Activated CD4-positive, alpha-beta T cell treated with anti-CD3 and anti-CD28 coated beads, Interleukin-2, amount 50 U/mL, for 16 hours (primary cell): ENCODE results near the gene SLC6A11.
A peak's percentile ranks its signal among the peaks of the same experiment; 100 is the strongest.

Experiments used
- DNase-seq: peaks from one replicate; pipeline ENCODE4 v3.0.0-alpha.2; 2020

Gene SLC6A11

GRCh38 chr3:10845001-10845761 is 29.2 kb downstream of the SLC6A11 start:
- no peak for DNase-seq

- DNase-seq: no peak
These were observed 30.0 kb downstream of the SLC6A11 start for GRCh38 chr3:10845839-10846656.

DNA sequence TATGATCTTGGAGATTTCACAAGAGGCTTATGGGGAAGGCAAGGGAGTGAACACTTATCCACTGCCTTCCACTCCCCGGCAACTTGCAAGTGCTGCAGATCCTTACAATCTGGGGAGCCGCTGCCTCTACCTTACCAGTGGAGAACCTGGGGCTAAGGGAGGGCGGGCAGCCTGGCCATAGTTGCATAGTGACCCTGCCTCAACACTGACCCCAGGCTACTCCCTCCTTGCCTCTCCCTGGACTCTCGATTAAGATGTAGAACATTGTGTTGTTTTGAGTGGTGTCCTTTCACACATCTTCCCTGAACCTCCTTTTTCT is 30.6 kb downstream of the SLC6A11 start:
- no peak for DNase-seq

- peak; percentile 8 for DNase-seq
These were observed 32.2 kb downstream of the SLC6A11 start for GRCh38 chr3:10848261-10848660.

DNA sequence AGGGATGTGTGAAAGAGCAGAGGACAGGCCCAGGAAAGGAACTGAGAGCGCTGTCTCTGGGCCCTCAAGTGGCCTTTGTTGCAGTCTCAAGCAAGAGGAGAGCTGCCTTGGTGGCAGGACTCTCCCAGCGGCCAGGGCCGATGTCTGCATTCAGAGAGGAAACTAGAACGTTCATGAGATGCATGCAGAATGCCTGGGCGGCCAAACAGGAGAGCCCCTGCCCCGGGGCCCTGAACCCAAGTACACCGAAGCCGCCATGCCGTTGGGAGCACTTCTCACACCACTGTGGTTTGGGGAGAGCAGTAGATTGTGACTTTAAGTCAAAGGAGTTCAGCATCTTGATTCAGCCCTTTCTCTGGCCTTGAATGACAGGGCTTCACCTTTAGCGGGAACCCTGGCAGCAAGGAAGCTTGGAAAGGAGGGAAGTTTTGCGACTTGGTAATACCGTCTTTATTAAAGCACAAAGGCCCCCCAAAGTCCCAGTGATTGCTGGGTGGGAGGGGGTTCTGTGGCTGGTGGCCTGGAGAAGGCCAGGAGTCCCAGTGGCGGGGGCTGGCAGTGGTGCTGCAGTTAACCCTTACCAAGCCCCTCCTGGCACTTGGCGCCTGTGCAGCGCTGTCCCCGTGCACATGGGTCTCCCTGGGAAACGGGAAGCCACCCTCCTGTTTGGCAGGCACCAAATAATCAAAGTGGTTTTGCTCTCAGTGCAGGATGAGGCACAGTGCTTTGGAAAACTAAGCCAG is 36.2 kb downstream of the SLC6A11 start:
- DNase-seq: no peak

DNA sequence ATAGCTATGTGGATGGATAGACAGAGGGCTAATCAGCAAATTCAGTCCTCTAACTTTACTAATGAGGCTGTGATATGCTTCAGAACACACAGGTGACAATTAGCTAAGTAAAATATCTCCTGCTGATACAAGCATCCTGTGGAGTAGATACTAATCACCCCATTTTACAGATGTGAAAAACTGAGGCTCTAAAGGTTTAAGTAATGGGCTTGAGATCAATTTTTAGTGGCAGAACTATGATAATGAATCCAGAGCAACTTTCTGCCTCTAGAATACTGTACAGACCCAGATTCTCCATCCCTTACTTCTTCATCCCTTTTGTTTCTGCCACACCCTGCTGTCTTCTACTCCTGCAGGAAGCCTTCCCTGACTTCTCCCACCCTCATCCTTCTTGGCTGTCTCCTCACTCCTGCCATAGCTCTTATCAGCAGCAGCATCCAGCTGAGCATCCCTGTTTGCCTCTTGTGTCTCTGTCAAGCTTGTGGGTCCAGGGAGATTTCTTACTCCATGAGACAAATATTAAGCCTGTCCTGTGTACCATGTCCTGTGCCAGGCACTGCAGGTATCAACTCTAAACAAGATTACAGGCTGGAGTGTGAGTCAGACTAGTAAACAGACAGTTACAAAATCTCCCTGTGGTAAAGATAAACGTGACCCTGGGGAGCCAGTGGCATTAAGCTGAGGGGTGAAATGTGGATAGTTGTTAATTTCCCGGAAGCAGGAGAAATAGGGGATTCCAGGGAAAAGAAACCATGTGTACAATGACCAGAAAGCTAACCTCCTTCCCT is 39.2 kb downstream of the SLC6A11 start:
- no peak for DNase-seq

- no peak for DNase-seq
These were observed 40.0 kb downstream of the SLC6A11 start for GRCh38 chr3:10855871-10856662.

DNA sequence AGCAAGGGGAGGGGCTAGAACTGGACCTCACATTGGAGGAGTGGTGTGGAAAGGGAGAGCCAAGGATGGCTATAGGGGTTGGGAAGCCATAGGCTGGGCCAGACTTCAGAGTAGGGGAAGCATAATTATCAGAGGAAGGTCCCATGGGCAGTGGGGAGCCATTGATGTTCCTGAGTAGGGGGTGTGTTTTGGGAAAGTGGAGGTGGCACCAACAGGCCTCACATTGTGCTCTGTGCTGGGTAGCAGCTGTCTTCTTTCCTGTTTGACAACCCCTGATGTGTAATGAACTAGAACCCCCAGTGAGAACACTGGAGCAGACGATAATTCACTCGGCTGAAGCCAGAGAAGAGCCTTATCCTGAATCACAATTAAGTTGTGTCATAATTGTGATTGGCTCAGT is 41.2 kb downstream of the SLC6A11 start:
- DNase-seq: no peak

DNA sequence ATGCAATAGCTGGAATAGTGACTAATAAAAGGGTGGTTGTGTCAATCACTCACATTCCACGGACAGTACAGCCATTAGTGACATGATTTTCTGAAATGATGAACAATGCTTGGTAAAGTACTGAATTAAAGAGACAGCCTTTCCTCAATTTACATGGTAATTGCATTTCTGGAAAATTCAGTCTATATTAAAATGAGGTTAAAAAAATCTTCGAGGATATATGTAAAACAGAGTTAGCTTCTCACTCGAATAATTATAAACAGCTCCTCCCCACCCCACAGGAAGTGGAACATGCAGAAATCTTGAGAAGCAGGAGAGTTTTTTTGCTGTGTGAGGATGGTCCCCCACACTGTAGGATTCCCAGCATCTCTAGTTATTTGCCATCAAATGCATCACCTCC is 42.1 kb downstream of the SLC6A11 start:
- no peak for DNase-seq

DNA sequence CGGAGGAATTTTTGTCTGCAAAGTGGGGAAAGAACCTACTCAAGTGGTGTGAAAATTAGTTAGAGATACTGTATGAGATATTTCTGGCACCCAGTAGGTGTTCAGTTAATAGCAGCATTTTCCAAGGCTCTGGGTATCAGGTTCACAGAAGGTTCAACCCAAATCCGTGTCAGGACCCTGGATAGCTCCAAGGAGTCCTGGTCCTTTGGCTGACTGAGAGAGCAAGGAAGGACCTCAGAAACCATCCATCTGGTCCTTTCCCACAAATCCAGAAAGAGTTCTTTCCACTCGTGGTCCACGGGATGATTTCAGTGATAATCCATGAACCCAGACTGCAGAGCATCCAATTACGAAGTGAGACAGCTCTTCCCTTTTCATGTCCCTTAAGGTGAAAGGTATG is 51.4 kb downstream of the SLC6A11 start:
- DNase-seq: no peak

DNA sequence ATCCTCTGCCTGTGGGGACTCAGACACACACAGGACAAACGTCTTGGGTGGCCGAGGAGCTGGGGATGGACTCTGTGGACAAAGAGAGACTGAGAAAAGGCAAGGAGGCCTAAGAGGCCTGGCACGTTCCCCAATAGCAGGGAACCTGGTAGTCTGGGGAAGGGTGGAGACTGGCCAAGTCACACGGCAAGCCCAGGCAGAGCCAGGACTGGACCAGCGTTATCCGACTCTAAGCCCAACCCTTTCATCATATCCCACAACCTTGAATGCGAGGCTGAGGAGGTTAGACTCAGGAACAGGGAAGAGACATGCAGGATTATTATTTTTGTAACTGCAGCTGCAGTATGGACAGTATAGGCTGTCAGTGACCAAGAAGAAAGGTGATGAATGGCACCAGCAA is 53.4 kb downstream of the SLC6A11 start:
- no peak for DNase-seq

GRCh38 chr3:10870296-10870695 is 54.3 kb downstream of the SLC6A11 start:
- no peak for DNase-seq

GRCh38 chr3:10873415-10873814 is 57.4 kb downstream of the SLC6A11 start:
- DNase-seq: no peak

DNA sequence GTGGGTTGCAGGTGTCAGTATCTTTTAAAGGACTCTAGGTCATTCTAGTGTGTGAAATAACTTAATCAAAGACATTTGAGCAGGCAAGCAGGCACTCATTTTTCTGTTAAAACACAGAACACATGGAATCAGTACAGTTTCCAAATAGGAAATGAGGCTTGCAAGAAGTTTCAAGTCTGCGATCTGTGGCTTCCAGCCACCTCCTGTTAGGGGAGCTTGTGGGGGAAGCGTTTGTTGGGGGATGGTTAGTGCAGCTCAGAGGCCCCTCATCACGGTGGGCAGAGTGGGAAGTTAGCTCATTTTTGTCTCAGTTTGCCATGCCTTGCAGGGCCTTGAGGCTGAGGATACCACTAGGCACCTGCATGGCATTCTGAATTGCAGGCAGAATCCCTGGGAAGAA is 59.9 kb downstream of the SLC6A11 start:
- no peak for DNase-seq

GRCh38 chr3:10876661-10877060 is 60.6 kb downstream of the SLC6A11 start:
- no peak for DNase-seq

DNA sequence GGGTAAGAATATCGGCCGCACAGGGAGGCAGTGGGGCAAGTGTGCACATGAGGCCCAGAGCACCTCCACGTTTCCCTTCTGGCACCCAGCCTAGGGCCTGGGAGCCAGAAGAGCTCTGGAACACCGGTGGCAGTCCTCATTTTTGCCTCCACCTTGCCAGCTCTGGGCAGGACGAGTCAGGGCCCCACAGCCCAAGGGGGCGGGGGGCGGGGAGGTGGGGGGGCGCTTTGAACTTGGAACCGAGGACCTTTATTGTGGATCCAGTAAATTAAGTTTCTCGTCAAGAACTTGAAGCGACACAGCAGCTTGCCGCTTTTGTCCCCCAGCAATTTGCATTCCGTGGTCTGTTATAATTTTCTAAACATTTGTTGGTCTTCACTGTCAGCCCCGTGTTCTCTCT is 66.8 kb downstream of the SLC6A11 start:
- no peak for DNase-seq

GRCh38 chr3:10883478-10884234 is 67.6 kb downstream of the SLC6A11 start:
- no peak for DNase-seq

DNA sequence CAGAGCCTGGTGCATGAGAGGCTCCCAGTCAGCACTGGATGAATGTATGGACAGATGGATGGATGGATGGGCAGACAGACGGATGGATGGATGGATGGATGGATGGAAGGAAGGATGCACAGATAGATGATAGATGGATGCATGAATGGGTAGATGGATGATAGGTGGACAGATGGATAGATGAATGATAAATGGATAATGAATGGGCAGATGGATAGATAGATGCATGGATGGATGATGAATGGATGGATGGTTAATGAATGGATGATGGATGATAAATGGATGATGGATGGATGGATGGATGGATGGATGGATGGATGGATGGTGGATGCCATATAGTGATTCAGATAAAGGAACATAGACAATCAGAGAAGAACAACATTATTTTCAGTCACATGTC is 71.0 kb downstream of the SLC6A11 start:
- DNase-seq: no peak

GRCh38 chr3:10888518-10889090 is 72.6 kb downstream of the SLC6A11 start:
- DNase-seq: no peak

- DNase-seq: no peak
These were observed 73.4 kb downstream of the SLC6A11 start for GRCh38 chr3:10889206-10889960.
